CD4-positive, alpha-beta memory T cell (primary cell): Measurements from ENCODE around the gene TEX19. TPM values are rescaled to one million over a fixed set of nuclear protein-coding genes. Genes with fewer than 3 reads are reported as not detected.

Source experiments
- CTCF ChIA-PET: fragments of 350-600 bp; sonication (Branson Sonifier 250); formaldehyde crosslinking; loops from one replicate; lab custom pipeline; 2021; ENCODE audit warnings: inconsistent platforms; ENCODE audit not compliant: partially characterized antibody; lab: Charles Lee
- POLR2A ChIA-PET: fragments of 350-600 bp; sonication (Branson Sonifier 250); formaldehyde crosslinking; loops from one replicate; lab custom pipeline; 2021; ENCODE audit not compliant: partially characterized antibody; lab: Charles Lee
- DNase-seq, 5 donors: peaks; one replicate each; pipeline versions ENCODE4 v3.0.0 to v3.0.0-alpha.2; 2020 to 2022; ENCODE audit warnings: mixed read lengths in 1 of 5
- H3K27ac ChIP-seq: one replicate; pipeline ENCODE4 v1.7.0; 2013; ENCODE audit warnings: low read depth, low read length
- H3K27me3 ChIP-seq: 2 replicates; pipeline ENCODE4 v1.7.0; 2013; ENCODE audit warnings: mild to moderate bottlenecking, low read length, moderate library complexity; ENCODE audit not compliant: insufficient read depth
- H3K36me3 ChIP-seq: 2 replicates; pipeline ENCODE4 v1.7.0; 2013; ENCODE audit warnings: mild to moderate bottlenecking, low read length, moderate library complexity; ENCODE audit not compliant: insufficient read depth
- H3K4me1 ChIP-seq: 2 replicates; pipeline ENCODE4 v1.7.0; 2013; ENCODE audit warnings: mild to moderate bottlenecking, low read length, moderate library complexity; ENCODE audit not compliant: insufficient read depth
- H3K4me3 ChIP-seq, 2 donors: one replicate each; pipeline ENCODE4 v1.7.0; 2013; ENCODE audit warnings: low read length in 2 of 2, mild to moderate bottlenecking in 1 of 2
- H3K9me3 ChIP-seq, 2 donors: one replicate each; pipeline ENCODE4 v1.7.0; 2013; ENCODE audit warnings: low read length in 2 of 2, control low read depth in 1 of 2; ENCODE audit not compliant: control insufficient read depth in 1 of 2
- H3K27ac Mint-ChIP-seq, 7 donors: one replicate each; pipeline ENCODE4 v1.8.0; 2020 to 2021; ENCODE audit warnings: mixed read lengths in 7 of 7, mild to moderate bottlenecking in 6 of 7, inconsistent platforms in 3 of 7, moderate library complexity in 3 of 7
- H3K27me3 Mint-ChIP-seq, 2 donors: one replicate each; pipeline ENCODE4 v1.8.0; 2020 to 2021; ENCODE audit warnings: mixed read lengths in 2 of 2
- H3K36me3 Mint-ChIP-seq, 2 donors: one replicate each; pipeline ENCODE4 v1.8.0; 2020 to 2021; ENCODE audit warnings: mixed read lengths in 2 of 2, inconsistent platforms in 1 of 2, mild to moderate bottlenecking in 1 of 2
- H3K4me1 Mint-ChIP-seq, 4 donors: one replicate each; pipeline ENCODE4 v1.8.0; 2020 to 2021; ENCODE audit warnings: mixed read lengths in 4 of 4, mild to moderate bottlenecking in 1 of 4
- H3K4me3 Mint-ChIP-seq, 8 donors: one replicate each; pipeline ENCODE4 v1.8.0; 2020 to 2021; ENCODE audit warnings: mixed read lengths in 8 of 8, mild to moderate bottlenecking in 7 of 8, moderate library complexity in 6 of 8, inconsistent platforms in 3 of 8
- H3K9me3 Mint-ChIP-seq, 8 donors: one replicate each; pipeline ENCODE4 v1.8.0; 2020 to 2021; ENCODE audit warnings: mixed read lengths in 8 of 8, mild to moderate bottlenecking in 5 of 8, inconsistent platforms in 3 of 8, moderate library complexity in 1 of 8
- intact Hi-C: fragments of 100-400 bp; cut with micrococcal nuclease; formaldehyde crosslinking; loops from one replicate; pipeline ENCODE4 v1.15.1; 2023
- polyA plus RNA-seq, 2 donors: library from polyadenylated mRNA; unstranded; fragments of 300-500 nt; fragmentation: Illumina TruSeq; gene quantifications; one replicate each; pipeline ENCODE4 v1.2.3, GENCODE V29; 2021
- total RNA-seq, 2 experiments: library from RNA; stranded (reverse); gene quantifications; one replicate each; pipeline ENCODE4 v1.2.3, GENCODE V29; 2021

TEX19 gene
- total and polyA plus RNA-seq, 4 experiments from 2014 or later = not detected

- Mint-ChIP-seq H3K27ac (no peak overlapping the region), H3K9me3 (no peaks in the 10 kb centered on the region), H3K4me1 (peaks cover 4 to 13% (median 7%) of the 10 kb centered on the region in 4 donors), H3K36me3 (no peaks in the 10 kb centered on the region), H3K27me3 (peaks cover 13 to 17% of the 10 kb centered on the region in 2 donors), H3K4me3 (no peak overlapping the region)
- intact Hi-C loops = no loop called here
- ChIA-PET POLR2A (interaction anchor here (0.6 kb wide), 1 partner anchor 17 kb away, joined by 3 read pairs; no protein-coding TSS in a partner anchor), CTCF (no interaction called here)
- Histone ChIP-seq H3K36me3 (no peaks in the 10 kb centered on the region), H3K27ac (no peak overlapping the region), H3K27me3 (no peaks in the 10 kb centered on the region), H3K9me3 (no peaks in the 10 kb centered on the region), H3K4me1 (no peaks in the 10 kb centered on the region), H3K4me3 (no peak overlapping the region)
- no peak for DNase-seq
Measured at GRCh38 chr17:82384730-82385481, 25.9 kb downstream of the TEX19 start.

GRCh38 chr17:82385559-82386254 lies 26.7 kb downstream of the TEX19 start:
- POLR2A ChIA-PET = no interaction called here
- no peaks in the 10 kb centered on the region for H3K9me3 Mint-ChIP-seq
- Histone ChIP-seq H3K4me3 (no peak overlapping the region), H3K4me1 (no peaks in the 10 kb centered on the region), H3K27me3 (no peaks in the 10 kb centered on the region), H3K27ac (no peak overlapping the region), H3K36me3 (no peaks in the 10 kb centered on the region), H3K9me3 (no peaks in the 10 kb centered on the region)
- no peak overlapping the region for H3K4me3 Mint-ChIP-seq
- H3K27me3 Mint-ChIP-seq = peaks cover 10 to 13% of the 10 kb centered on the region in 2 donors
- no peak overlapping the region for H3K27ac Mint-ChIP-seq
- no peak for DNase-seq
- H3K4me1 Mint-ChIP-seq = peaks cover 3 to 12% (median 6%) of the 10 kb centered on the region in 4 donors
- intact Hi-C loops = no loop called here
- CTCF ChIA-PET = no interaction called here
- no peaks in the 10 kb centered on the region for H3K36me3 Mint-ChIP-seq

GRCh38 chr17:82386255-82386831 lies 27.3 kb downstream of the TEX19 start:
- H3K27me3 ChIP-seq = no peaks in the 10 kb centered on the region
- no peak for DNase-seq
- no peak overlapping the region for H3K27ac Mint-ChIP-seq

GRCh38 chr17:82386881-82387704 lies 28.0 kb downstream of the TEX19 start:
- CTCF ChIA-PET = no interaction called here
- DNase-seq = no peak
- POLR2A ChIA-PET = no interaction called here
- H3K4me1 ChIP-seq = no peaks in the 10 kb centered on the region
- Mint-ChIP-seq H3K27ac (no peak overlapping the region), H3K4me3 (peak overlapping the region in 1 of 8 donors; percentile 31), H3K9me3 (no peaks in the 10 kb centered on the region), H3K27me3 (peaks cover 2 to 6% of the 10 kb centered on the region in 2 donors), H3K4me1 (peaks cover 0 to 5% (median 1%) of the 10 kb centered on the region in 4 donors), H3K36me3 (no peaks in the 10 kb centered on the region)
- no peaks in the 10 kb centered on the region for H3K9me3 ChIP-seq
- no peak overlapping the region for H3K4me3 ChIP-seq
- H3K27me3 ChIP-seq = no peaks in the 10 kb centered on the region
- intact Hi-C loops = no loop called here
- no peak overlapping the region for H3K27ac ChIP-seq
- H3K36me3 ChIP-seq = no peaks in the 10 kb centered on the region

More at GRCh38 chr17:82386255-82386831, 27.3 kb downstream of the TEX19 start:
- Mint-ChIP-seq H3K4me1 (peaks cover 0 to 7% (median 3%) of the 10 kb centered on the region in 4 donors), H3K9me3 (no peaks in the 10 kb centered on the region), H3K4me3 (no peak overlapping the region), H3K27me3 (peaks cover 4 to 10% of the 10 kb centered on the region in 2 donors), H3K36me3 (no peaks in the 10 kb centered on the region)
- intact Hi-C loops = no loop called here
- no peaks in the 10 kb centered on the region for H3K4me1 ChIP-seq
- POLR2A ChIA-PET = no interaction called here
- no peaks in the 10 kb centered on the region for H3K9me3 ChIP-seq
- CTCF ChIA-PET = no interaction called here
- H3K27ac ChIP-seq = no peak overlapping the region
- H3K36me3 ChIP-seq = no peaks in the 10 kb centered on the region
- H3K4me3 ChIP-seq = no peak overlapping the region

- Histone ChIP-seq H3K4me1 (no peaks in the 10 kb centered on the region), H3K4me3 (no peak overlapping the region), H3K27ac (no peak overlapping the region), H3K27me3 (no peaks in the 10 kb centered on the region), H3K9me3 (no peaks in the 10 kb centered on the region), H3K36me3 (no peaks in the 10 kb centered on the region)
- Mint-ChIP-seq H3K27me3 (peaks cover 0 to 6% of the 10 kb centered on the region in 2 donors), H3K4me1 (peaks cover 0 to 5% (median 1%) of the 10 kb centered on the region in 4 donors), H3K9me3 (no peaks in the 10 kb centered on the region), H3K4me3 (peak overlapping the region in 1 of 8 donors; percentile 31), H3K36me3 (peaks cover under 1 to 2% of the 10 kb centered on the region in 2 donors), H3K27ac (peak overlapping the region in 1 of 7 donors; percentile 17)
- intact Hi-C loops = no loop called here
- no peak for DNase-seq
- CTCF ChIA-PET = no interaction called here
- POLR2A ChIA-PET = no interaction called here
Measured at GRCh38 chr17:82387705-82388106, 28.7 kb downstream of the TEX19 start.

- no peak for DNase-seq
- Histone ChIP-seq H3K27me3 (no peaks in the 10 kb centered on the region), H3K4me1 (no peaks in the 10 kb centered on the region), H3K27ac (no peak overlapping the region), H3K36me3 (no peaks in the 10 kb centered on the region), H3K4me3 (no peak overlapping the region), H3K9me3 (no peaks in the 10 kb centered on the region)
- Mint-ChIP-seq H3K4me1 (peaks cover 0 to 5% (median 1%) of the 10 kb centered on the region in 4 donors), H3K4me3 (no peak overlapping the region), H3K27ac (no peak overlapping the region), H3K36me3 (peaks cover 4 to 5% of the 10 kb centered on the region in 2 donors), H3K9me3 (no peaks in the 10 kb centered on the region), H3K27me3 (peaks cover 0 to 6% of the 10 kb centered on the region in 2 donors)
- ChIA-PET CTCF (no interaction called here), POLR2A (no interaction called here)
- intact Hi-C loops = no loop called here
Measured at GRCh38 chr17:82388223-82388921, 29.3 kb downstream of the TEX19 start.
